Measurements from ENCODE around the gene OGDHL.
"Not testable (repeated sequence)": the region's sequence is repeated elsewhere in the genome, so short reads cannot be mapped to it uniquely, and the experiment has no call there.

OGDHL gene

GRCh38 chr10:49738616-49739360, 23.3 kb downstream of the OGDHL start:
- DNase-seq: no peak

GRCh38 chr10:49737474-49738201, 24.5 kb downstream of the OGDHL start:
- DNase-seq: no peak

GRCh38 chr10:49736564-49737113, 25.5 kb downstream of the OGDHL start:
- DNase-seq: no peak

- no peak for DNase-seq
These were observed 26.1 kb downstream of the OGDHL start for GRCh38 chr10:49735848-49736563.

- DNase-seq: no peak
These were observed 27.0 kb downstream of the OGDHL start for GRCh38 chr10:49735161-49735560.

GRCh38 chr10:49734676-49735075, 27.4 kb downstream of the OGDHL start:
- DNase-seq: no peak

- no peak for DNase-seq
These were observed 28.3 kb downstream of the OGDHL start for GRCh38 chr10:49733866-49734265.

- no peak for DNase-seq
These were observed 35.5 kb downstream of the OGDHL start for GRCh38 chr10:49726593-49726992.

GRCh38 chr10:49715157-49715556, 47.0 kb downstream of the OGDHL start:
- DNase-seq: not testable (repeated sequence)

- DNase-seq: no peak
These were observed 48.9 kb downstream of the OGDHL start for GRCh38 chr10:49713266-49713665.

GRCh38 chr10:49711481-49711880, 50.6 kb downstream of the OGDHL start:
- DNase-seq: no peak

- DNase-seq: no peak
These were observed 51.2 kb downstream of the OGDHL start for GRCh38 chr10:49710966-49711365.

- DNase-seq: no peak
These were observed 52.2 kb downstream of the OGDHL start for GRCh38 chr10:49709934-49710333.

GRCh38 chr10:49707585-49707984, 54.5 kb downstream of the OGDHL start:
- DNase-seq: no peak

GRCh38 chr10:49700997-49701396, 61.1 kb downstream of the OGDHL start:
- no peak for DNase-seq

GRCh38 chr10:49700211-49700610, 61.9 kb downstream of the OGDHL start:
- DNase-seq: no peak

GRCh38 chr10:49698679-49699078, 63.4 kb downstream of the OGDHL start:
- no peak for DNase-seq

GRCh38 chr10:49696311-49696710, 65.8 kb downstream of the OGDHL start:
- no peak for DNase-seq

GRCh38 chr10:49694466-49694865, 67.7 kb downstream of the OGDHL start:
- DNase-seq: no peak

- DNase-seq: no peak
These were observed 70.5 kb downstream of the OGDHL start for GRCh38 chr10:49691588-49691987.

GRCh38 chr10:49690698-49691356, 71.3 kb downstream of the OGDHL start:
- DNase-seq: no peak

GRCh38 chr10:49689882-49690510, 72.1 kb downstream of the OGDHL start:
- no peak for DNase-seq
